Measurements from ENCODE around the gene CKLF.

Gene CKLF

GRCh38 chr16:66603537-66604375 is 51.4 kb downstream of the CKLF start:
- H3K4me1 ChIP-seq (ENCODE audit: control insufficient read depth, insufficient read depth, low read depth, low read length) = peaks cover 35% of the 10 kb centered on the region
- peak; percentile 90 for DNase-seq
- H3K14ac ChIP-seq (ENCODE audit: low read length in 2 of 2) = peak overlapping the region in 1 of 2 experiments; percentile 13
- no peaks in the 10 kb centered on the region for H3K9me3 ChIP-seq (ENCODE audit: control insufficient read depth, low read length)
- peak overlapping the region; percentile 87 for H3K9ac ChIP-seq (ENCODE audit: low read length)
- peak overlapping the region in 1 of 2 experiments; percentile 23 for H2BK12ac ChIP-seq (ENCODE audit: low read length in 2 of 2)
- H2BK15ac ChIP-seq (ENCODE audit: low read depth, poor library complexity, severe bottlenecking) = peak overlapping the region; percentile 40
- H3K23ac ChIP-seq (ENCODE audit: low read length in 2 of 2) = no peak overlapping the region
- H3K18ac ChIP-seq (ENCODE audit: low read depth in 1 of 2, low read length in 2 of 2) = peak overlapping the region; percentile 85 to 96
- WGBS = 13% methylated on average over 32 of the region's 32 CpGs
- peak overlapping the region; percentile 63 for H2AK5ac ChIP-seq (ENCODE audit: low read length, severe bottlenecking)
- peaks cover 7 to 17% of the 10 kb centered on the region in 2 experiments for H3K36me3 ChIP-seq (ENCODE audit: control insufficient read depth in 1 of 2, insufficient read depth in 2 of 2, low read depth in 1 of 2, low read length in 2 of 2)
- H4K8ac ChIP-seq (ENCODE audit: low read length) = peak overlapping the region; percentile 93
- no peaks in the 10 kb centered on the region for H3K27me3 ChIP-seq (ENCODE audit: control insufficient read depth in 1 of 2, insufficient read depth in 1 of 2, low read length in 2 of 2)
- H2AFZ ChIP-seq (ENCODE audit: low read depth, low read length) = peak overlapping the region; percentile 16
- peak overlapping the region; percentile 68 for H3K4me2 ChIP-seq (ENCODE audit: low read length, poor library complexity, severe bottlenecking)
- H4K91ac ChIP-seq (ENCODE audit: low read length) = peak overlapping the region; percentile 77
- H3K4ac ChIP-seq (ENCODE audit: low read depth in 1 of 2, low read length in 2 of 2) = peak overlapping the region; percentile 75 to 88
- peak overlapping the region; percentile 77 for H2BK120ac ChIP-seq (ENCODE audit: low read depth, low read length)
- H2BK5ac ChIP-seq (ENCODE audit: low read depth, low read length, poor library complexity, severe bottlenecking) = peak overlapping the region; percentile 91
- H3K27ac ChIP-seq (ENCODE audit: low read length, poor library complexity, severe bottlenecking) = peak overlapping the region; percentile 99
- H3K4me3 ChIP-seq (ENCODE audit: insufficient read depth in 1 of 2, low read depth in 1 of 2, low read length in 2 of 2) = peak overlapping the region; percentile 81 to 85
- no peaks in the 10 kb centered on the region for H3K79me1 ChIP-seq (replicated peaks; ENCODE audit: low read length, poor library complexity, severe bottlenecking)

- H4K91ac ChIP-seq (ENCODE audit: low read length) = peak within 1 kb of the TSS; percentile 89
- peaks cover 14 to 25% of the 10 kb centered on the region in 2 experiments for H3K36me3 ChIP-seq (ENCODE audit: control insufficient read depth in 1 of 2, insufficient read depth in 2 of 2, low read depth in 1 of 2, low read length in 2 of 2)
- H3K18ac ChIP-seq (ENCODE audit: low read depth in 1 of 2, low read length in 2 of 2) = peak within 1 kb of the TSS; percentile 86 to 96
- H2AK5ac ChIP-seq (ENCODE audit: low read length, severe bottlenecking) = peak within 1 kb of the TSS; percentile 63
- peak within 1 kb of the TSS; percentile 18 for H2AFZ ChIP-seq (ENCODE audit: low read depth, low read length)
- peak within 1 kb of the TSS; percentile 83 for H2BK15ac ChIP-seq (ENCODE audit: low read depth, poor library complexity, severe bottlenecking)
- H3K79me1 ChIP-seq (replicated peaks; ENCODE audit: low read length, poor library complexity, severe bottlenecking) = no peaks in the 10 kb centered on the region
- no peaks in the 10 kb centered on the region for H3K9me3 ChIP-seq (ENCODE audit: control insufficient read depth, low read length)
- DNase-seq = peak; percentile 70
- peak within 1 kb of the TSS in 1 of 2 experiments; percentile 23 for H2BK12ac ChIP-seq (ENCODE audit: low read length in 2 of 2)
- no peaks in the 10 kb centered on the region for H3K27me3 ChIP-seq (ENCODE audit: control insufficient read depth in 1 of 2, insufficient read depth in 1 of 2, low read length in 2 of 2)
- H3K14ac ChIP-seq (ENCODE audit: low read length in 2 of 2) = peak within 1 kb of the TSS; percentile 74 to 94
- peak within 1 kb of the TSS; percentile 86 to 88 for H3K4ac ChIP-seq (ENCODE audit: low read depth in 1 of 2, low read length in 2 of 2)
- peak within 1 kb of the TSS; percentile 80 for H3K4me2 ChIP-seq (ENCODE audit: low read length, poor library complexity, severe bottlenecking)
- peak within 1 kb of the TSS; percentile 95 for H2BK120ac ChIP-seq (ENCODE audit: low read depth, low read length)
- H2BK5ac ChIP-seq (ENCODE audit: low read depth, low read length, poor library complexity, severe bottlenecking) = peak within 1 kb of the TSS; percentile 91
- H3K4me3 ChIP-seq (ENCODE audit: insufficient read depth in 1 of 2, low read depth in 1 of 2, low read length in 2 of 2) = peak within 1 kb of the TSS; percentile 81 to 85
- H3K9ac ChIP-seq (ENCODE audit: low read length) = peak within 1 kb of the TSS; percentile 87
- peak within 1 kb of the TSS; percentile 99 for H3K27ac ChIP-seq (ENCODE audit: low read length, poor library complexity, severe bottlenecking)
- 1% methylated on average over 65 of the region's 96 CpGs for WGBS
- peak within 1 kb of the TSS; percentile 93 for H4K8ac ChIP-seq (ENCODE audit: low read length)
- H3K4me1 ChIP-seq (ENCODE audit: control insufficient read depth, insufficient read depth, low read depth, low read length) = peaks cover 41% of the 10 kb centered on the region
- no peak within 1 kb of the TSS for H3K23ac ChIP-seq (ENCODE audit: low read length in 2 of 2)
These were observed 52.2 kb downstream of the CKLF start, which contains the start of gene CMTM3 for GRCh38 chr16:66604376-66605176. Gene CMTM3 (plus strand): TSS chr16:66604704. CDS start chr16:66604806, 102 bp downstream.

- H4K91ac ChIP-seq (ENCODE audit: low read length) = peak overlapping the region; percentile 89
- WGBS = 2% methylated on average over 18 of the region's 61 CpGs
These were observed 53.0 kb downstream of the CKLF start for GRCh38 chr16:66605177-66605978.

More at GRCh38 chr16:66605177-66605978, 53.0 kb downstream of the CKLF start:
- Histone ChIP-seq H3K4me2 (ENCODE audit: low read length, poor library complexity, severe bottlenecking) (peak overlapping the region; percentile 80), H3K36me3 (ENCODE audit: control insufficient read depth in 1 of 2, insufficient read depth in 2 of 2, low read depth in 1 of 2, low read length in 2 of 2) (peaks cover 22 to 33% of the 10 kb centered on the region in 2 experiments), H3K27me3 (ENCODE audit: control insufficient read depth in 1 of 2, insufficient read depth in 1 of 2, low read length in 2 of 2) (no peaks in the 10 kb centered on the region), H3K4ac (ENCODE audit: low read depth in 1 of 2, low read length in 2 of 2) (peak overlapping the region; percentile 76 to 86), H3K9ac (ENCODE audit: low read length) (peak overlapping the region; percentile 81), H2BK120ac (ENCODE audit: low read depth, low read length) (peak overlapping the region; percentile 95), H3K27ac (ENCODE audit: low read length, poor library complexity, severe bottlenecking) (peak overlapping the region; percentile 89), H3K4me3 (ENCODE audit: insufficient read depth in 1 of 2, low read depth in 1 of 2, low read length in 2 of 2) (peak overlapping the region; percentile 78 to 81), H2AFZ (ENCODE audit: low read depth, low read length) (peak overlapping the region; percentile 18), H3K9me3 (ENCODE audit: control insufficient read depth, low read length) (no peaks in the 10 kb centered on the region), H3K18ac (ENCODE audit: low read depth in 1 of 2, low read length in 2 of 2) (peak overlapping the region; percentile 84 to 86), H4K8ac (ENCODE audit: low read length) (peak overlapping the region; percentile 84), H2BK5ac (ENCODE audit: low read depth, low read length, poor library complexity, severe bottlenecking) (peak overlapping the region; percentile 86), H3K79me1 (replicated peaks; ENCODE audit: low read length, poor library complexity, severe bottlenecking) (peaks cover 3% of the 10 kb centered on the region), H3K23ac (ENCODE audit: low read length in 2 of 2) (peak overlapping the region in 1 of 2 experiments; percentile 85), H2AK5ac (ENCODE audit: low read length, severe bottlenecking) (peak overlapping the region; percentile 57), H2BK15ac (ENCODE audit: low read depth, poor library complexity, severe bottlenecking) (peak overlapping the region; percentile 83), H3K4me1 (ENCODE audit: control insufficient read depth, insufficient read depth, low read depth, low read length) (peaks cover 49% of the 10 kb centered on the region), H2BK12ac (ENCODE audit: low read length in 2 of 2) (peak overlapping the region in 1 of 2 experiments; percentile 37), H3K14ac (ENCODE audit: low read length in 2 of 2) (peak overlapping the region; percentile 74 to 94)
- DNase-seq = peak; percentile 65
